B cell (primary cell): ENCODE measurements around the gene CDKN1B. TPM values are rescaled to one million over a fixed set of nuclear protein-coding genes. Genes with fewer than 3 reads are reported as not detected.

Source experiments
- ATAC-seq: fragments of 200-7000 bp; cut with Tn5 transposase; one replicate; pipeline ENCODE4 v1.10.0; 2021; ENCODE audit warnings: low read depth, mild to moderate bottlenecking, moderate number of reproducible peaks, moderate library complexity
- CTCF ChIA-PET: fragments of 350-600 bp; sonication (Branson Sonifier 250); formaldehyde crosslinking; loops from one replicate; lab custom pipeline; 2021; ENCODE audit warnings: antibody characterized with exemption, inconsistent platforms; lab: Charles Lee
- POLR2A ChIA-PET: fragments of 350-600 bp; sonication (Branson Sonifier 250); formaldehyde crosslinking; loops from one replicate; lab custom pipeline; 2021; ENCODE audit warnings: antibody characterized with exemption; lab: Charles Lee
- DNase-seq: peaks from one replicate; pipeline ENCODE4 v3.0.0; 2013
- H2AFZ ChIP-seq: 2 replicates; pipeline ENCODE4 v1.6.1; 2012; ENCODE audit warnings: mild to moderate bottlenecking, low read depth, low read length; ENCODE audit not compliant: insufficient read depth, poor library complexity, severe bottlenecking
- H3K27ac ChIP-seq, 2 donors: 1 replicate in 1 of 2; 2 replicates in 1 of 2; pipeline ENCODE4 v1.5.1; 2012 to 2013; ENCODE audit warnings: low read length in 2 of 2, mild to moderate bottlenecking in 2 of 2, moderate library complexity in 1 of 2
- H3K27me3 ChIP-seq, 4 experiments: fragments of 200-600 bp in 1 of 4; sonication (generic) in 1 of 4; replicated peaks in 1 of 4; 1 replicate in 2 of 4; 2 replicates in 2 of 4; pipeline versions ENCODE4 v1.6.1 to v1.7.0; 2013 to 2016; ENCODE audit warnings: low read length in 3 of 4, mild to moderate bottlenecking in 2 of 4, mixed read lengths in 1 of 4, moderate library complexity in 1 of 4; ENCODE audit not compliant: insufficient read depth in 4 of 4, control insufficient read depth in 3 of 4; ENCODE audit errors: control extremely low read depth in 1 of 4
- H3K36me3 ChIP-seq, 2 experiments: replicated peaks in 1 of 2; 1 replicate in 1 of 2; 2 replicates in 1 of 2; pipeline versions ENCODE4 v1.6.1 to v1.7.1; 2013; ENCODE audit warnings: low read length in 1 of 2; ENCODE audit not compliant: insufficient read depth in 2 of 2, control insufficient read depth in 1 of 2; ENCODE audit errors: control extremely low read depth in 1 of 2, extremely low read depth in 1 of 2
- H3K4me1 ChIP-seq, 2 donors: fragments of 200-600 bp in 1 of 2; sonication (generic) in 1 of 2; 1 replicate in 1 of 2; 2 replicates in 1 of 2; pipeline versions ENCODE4 v1.5.1 to v1.6.1; 2013 to 2017; ENCODE audit warnings: low read length in 2 of 2; ENCODE audit not compliant: control insufficient read depth in 2 of 2, insufficient read depth in 2 of 2
- H3K4me2 ChIP-seq: replicated peaks from 2 replicates; pipeline ENCODE3; 2012; ENCODE audit warnings: mild to moderate bottlenecking, low read depth, low read length; ENCODE audit not compliant: poor library complexity, severe bottlenecking
- H3K4me3 ChIP-seq, 5 experiments: fragments of 200-600 bp in 1 of 5; sonication (generic) in 1 of 5; 1 replicate in 3 of 5; 2 replicates in 2 of 5; pipeline versions ENCODE4 v1.5.1 to v1.7.0; 2011 to 2016; ENCODE audit warnings: low read length in 4 of 5, mild to moderate bottlenecking in 4 of 5, low read depth in 2 of 5, control low read depth in 1 of 5, moderate library complexity in 1 of 5; ENCODE audit not compliant: insufficient read depth in 1 of 5; ENCODE audit errors: control extremely low read depth in 1 of 5, extremely low read depth in 1 of 5
- H3K79me2 ChIP-seq: fragments of 200-600 bp; sonication (generic); one replicate; pipeline ENCODE4 v1.6.0; 2016; ENCODE audit warnings: low read length; ENCODE audit not compliant: control insufficient read depth, insufficient read depth
- H3K9ac ChIP-seq: fragments of 200-600 bp; sonication (generic); 2 replicates; pipeline ENCODE4 v1.6.1; 2017; ENCODE audit warnings: mild to moderate bottlenecking, low read length, moderate library complexity
- H3K9me3 ChIP-seq, 3 donors: one replicate each; pipeline versions ENCODE4 v1.6.1 to v1.7.1; 2013; ENCODE audit warnings: low read length in 2 of 3; ENCODE audit not compliant: control insufficient read depth in 2 of 3, insufficient read depth in 1 of 3; ENCODE audit errors: control extremely low read depth in 1 of 3
- H4K20me1 ChIP-seq: 2 replicates; pipeline ENCODE4 v1.6.0; 2012; ENCODE audit warnings: mild to moderate bottlenecking, low read length; ENCODE audit not compliant: insufficient read depth, control insufficient read depth, poor library complexity, severe bottlenecking
- H3K27ac Mint-ChIP-seq: one replicate; pipeline ENCODE4 v1.8.0; 2021; ENCODE audit warnings: mixed read lengths
- H3K27me3 Mint-ChIP-seq: one replicate; pipeline ENCODE4 v1.8.0; 2021; ENCODE audit warnings: mixed read lengths
- H3K4me1 Mint-ChIP-seq: one replicate; pipeline ENCODE4 v1.8.0; 2021; ENCODE audit warnings: mixed read lengths
- H3K4me3 Mint-ChIP-seq: one replicate; pipeline ENCODE4 v1.8.0; 2021; ENCODE audit warnings: mixed read lengths
- H3K9me3 Mint-ChIP-seq: one replicate; pipeline ENCODE4 v1.8.0; 2022; ENCODE audit warnings: mixed read lengths; ENCODE audit not compliant: insufficient read depth
- EZH2 ChIP-seq: IDR thresholded peaks from 2 replicates; pipeline ENCODE4 v1.6.1; 2012; ENCODE audit warnings: borderline replicate concordance, low read depth, mild to moderate bottlenecking, moderate library complexity, low read length; ENCODE audit not compliant: insufficient read depth, poor library complexity, severe bottlenecking
- WGBS: methylation state at CpG from one replicate; pipeline ENCODE4 v1.1.5; 2013; ENCODE audit warnings: missing lambda C conversion rate; ENCODE audit not compliant: insufficient coverage; 5-methylcytosine and 5-hydroxymethylcytosine counted together
- intact Hi-C: fragments of 100-400 bp; cut with micrococcal nuclease; formaldehyde crosslinking; loops from one replicate; pipeline ENCODE4 v1.10.0; 2022
- polyA plus RNA-seq: library from polyadenylated mRNA; depleted of rRNA; stranded (reverse); fragments of >200 nt; gene quantifications from 2 replicates; pipeline ENCODE4 v1.2.3, GENCODE V29; 2012
- total RNA-seq, 2 donors: library from RNA; stranded (reverse); fragments of 120-200 nt in 1 of 2; gene quantifications; 1 replicate in 1 of 2; 2 replicates in 1 of 2; pipeline versions ENCODE4 v1.2.3 to v1.2.4, GENCODE V29; 2013 to 2022
- TF ChIP-seq, protein P1 (sequence below): fragments of 200-600 bp; IDR thresholded peaks from one replicate; pipeline ENCODE4 v1.8.0; 2022; ENCODE audit warnings: antibody characterized with exemption, mild to moderate bottlenecking

The CDKN1B gene
- total and polyA plus RNA-seq, 2 donors (not counting 1 experiment from before 2014, with no cell fraction given) = 77.4 to 149 TPM

DNA sequence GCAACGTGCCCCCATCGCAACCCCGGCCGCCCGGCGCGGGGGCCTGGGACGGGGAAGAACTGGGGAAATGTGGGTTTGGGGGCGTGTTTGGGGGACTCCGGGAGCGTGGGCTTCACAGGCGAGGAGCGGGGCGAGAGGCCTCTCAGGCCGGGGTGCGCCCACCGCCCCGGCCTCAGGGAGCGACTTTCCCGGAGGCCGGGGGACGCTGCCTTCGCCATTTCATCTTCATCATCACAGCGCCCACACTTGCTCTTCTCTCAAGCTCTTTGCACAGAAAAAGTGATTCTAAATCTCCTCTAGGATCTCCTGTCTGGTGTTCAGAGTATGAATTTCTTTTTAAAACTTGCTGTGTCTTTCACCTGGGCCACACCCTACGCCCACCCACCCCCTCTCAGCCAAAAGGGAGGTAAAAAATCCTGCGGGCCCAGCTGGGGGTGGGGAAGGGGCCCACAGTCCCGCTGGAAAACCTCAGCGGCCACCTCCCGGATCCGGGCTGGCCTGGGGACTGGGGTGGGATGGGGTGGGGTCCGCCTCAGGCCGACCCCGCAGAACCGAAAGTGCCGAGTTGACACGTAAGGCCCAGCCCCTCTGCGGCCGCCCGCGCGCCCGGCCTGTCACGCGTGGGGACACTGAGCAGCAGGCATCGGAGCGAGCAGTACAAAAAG is 7.4 kb downstream of the CDKN1B start:
- peak overlapping the region; percentile 94 to 97 for H3K27ac ChIP-seq
- H3K27me3 Mint-ChIP-seq = no peaks in the 10 kb centered on the region
- ATAC-seq (no peak), DNase-seq (no peak)
- peak overlapping the region; percentile 71 for H3K9ac ChIP-seq
- H3K79me2 ChIP-seq = peaks cover 52% of the 10 kb centered on the region
- H3K27ac Mint-ChIP-seq = peak overlapping the region; percentile 94
- no peaks in the 10 kb centered on the region for H3K9me3 ChIP-seq
- H3K4me3 ChIP-seq = peak overlapping the region; percentile 74 to 88 (median 78)
- H3K27me3 ChIP-seq = no peaks in the 10 kb centered on the region
- peaks cover 4 to 25% of the 10 kb centered on the region in 2 experiments for H3K36me3 ChIP-seq
- POLR2A ChIA-PET = interaction anchor here (0.6 to 6.0 kb wide), 12 partner anchors 9 to 1639 kb away, joined by 3 to 155 read pairs (median 4); partner anchors contain the start of genes BORCS5, CDKN1B and GPR19
- H4K20me1 ChIP-seq = peaks cover 1% of the 10 kb centered on the region
- TF ChIP-seq, protein P1, sequence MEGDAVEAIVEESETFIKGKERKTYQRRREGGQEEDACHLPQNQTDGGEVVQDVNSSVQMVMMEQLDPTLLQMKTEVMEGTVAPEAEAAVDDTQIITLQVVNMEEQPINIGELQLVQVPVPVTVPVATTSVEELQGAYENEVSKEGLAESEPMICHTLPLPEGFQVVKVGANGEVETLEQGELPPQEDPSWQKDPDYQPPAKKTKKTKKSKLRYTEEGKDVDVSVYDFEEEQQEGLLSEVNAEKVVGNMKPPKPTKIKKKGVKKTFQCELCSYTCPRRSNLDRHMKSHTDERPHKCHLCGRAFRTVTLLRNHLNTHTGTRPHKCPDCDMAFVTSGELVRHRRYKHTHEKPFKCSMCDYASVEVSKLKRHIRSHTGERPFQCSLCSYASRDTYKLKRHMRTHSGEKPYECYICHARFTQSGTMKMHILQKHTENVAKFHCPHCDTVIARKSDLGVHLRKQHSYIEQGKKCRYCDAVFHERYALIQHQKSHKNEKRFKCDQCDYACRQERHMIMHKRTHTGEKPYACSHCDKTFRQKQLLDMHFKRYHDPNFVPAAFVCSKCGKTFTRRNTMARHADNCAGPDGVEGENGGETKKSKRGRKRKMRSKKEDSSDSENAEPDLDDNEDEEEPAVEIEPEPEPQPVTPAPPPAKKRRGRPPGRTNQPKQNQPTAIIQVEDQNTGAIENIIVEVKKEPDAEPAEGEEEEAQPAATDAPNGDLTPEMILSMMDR = peak; percentile 10
- no peak for TF ChIP-seq EZH2
- H3K4me3 Mint-ChIP-seq = peak overlapping the region; percentile 87
- under 1% methylated on average over 42 of the region's 46 CpGs for WGBS
- CTCF ChIA-PET = interaction anchor here (0.7 to 4.4 kb wide), 6 partner anchors 9 to 345 kb away, joined by 3 to 51 read pairs (median 22); partner anchors contain the start of gene CDKN1B
- peaks cover 25 to 33% of the 10 kb centered on the region in 2 donors for H3K4me1 ChIP-seq
- H3K4me2 ChIP-seq = peak overlapping the region; percentile 94
- peak overlapping the region; percentile 68 for H2AFZ ChIP-seq
- H3K9me3 Mint-ChIP-seq = no peaks in the 10 kb centered on the region
- peaks cover 53% of the 10 kb centered on the region for H3K4me1 Mint-ChIP-seq
- intact Hi-C loops = loop anchor here (1.0 to 2.0 kb wide), 7 partner anchors 7 to 367 kb away; partner anchors contain the start of genes BORCS5, CDKN1B, CREBL2 and DDX47
